ENCODE measurements around the gene PTPRM.

PTPRM gene

DNA sequence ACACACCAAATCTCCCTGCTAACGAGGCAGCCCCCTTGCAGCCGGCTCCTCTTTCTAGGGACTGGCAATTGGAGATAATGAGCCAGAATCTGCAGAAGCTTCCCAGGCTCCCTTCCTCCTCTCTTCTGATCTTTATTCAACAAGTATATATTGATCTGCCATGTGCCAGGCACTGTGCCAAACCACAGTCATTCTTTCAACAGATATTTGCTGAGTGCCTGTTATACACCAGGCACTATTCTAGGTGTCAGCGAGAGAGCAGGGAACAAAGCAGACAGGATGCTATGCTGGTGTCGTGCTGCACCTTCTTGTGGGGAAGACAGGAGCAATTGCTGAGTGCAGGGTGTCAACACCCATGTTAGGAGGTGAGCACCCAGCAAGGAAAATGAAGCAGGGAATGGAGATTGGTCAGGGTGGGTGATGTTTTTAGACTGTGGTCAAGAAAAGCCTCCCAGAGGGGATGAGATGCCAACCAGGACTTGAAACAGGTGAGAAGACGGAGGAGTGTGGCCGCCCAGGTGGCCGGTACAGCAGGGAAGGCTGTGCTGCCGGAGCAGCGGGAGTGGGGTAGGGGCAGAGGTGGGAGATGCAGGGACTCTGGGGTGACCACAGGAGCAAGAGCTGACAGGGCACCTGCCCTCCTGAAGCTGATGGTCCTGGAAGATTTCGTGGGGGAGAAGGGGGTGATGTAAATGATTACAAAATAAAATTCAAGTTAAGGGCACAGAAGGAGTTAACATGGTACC is 734.5 kb downstream of the PTPRM start:
- no peak for DNase-seq (ENCODE audit: extremely low spot score)
- ChIA-PET POLR2A (no interaction called here), CTCF (no interaction called here)
- TF ChIP-seq CTCF (IDR thresholded peaks at IDR 0.05; ENCODE audit: control extremely low read depth, extremely low read depth, low read depth, missing control alignments), result no peak

DNA sequence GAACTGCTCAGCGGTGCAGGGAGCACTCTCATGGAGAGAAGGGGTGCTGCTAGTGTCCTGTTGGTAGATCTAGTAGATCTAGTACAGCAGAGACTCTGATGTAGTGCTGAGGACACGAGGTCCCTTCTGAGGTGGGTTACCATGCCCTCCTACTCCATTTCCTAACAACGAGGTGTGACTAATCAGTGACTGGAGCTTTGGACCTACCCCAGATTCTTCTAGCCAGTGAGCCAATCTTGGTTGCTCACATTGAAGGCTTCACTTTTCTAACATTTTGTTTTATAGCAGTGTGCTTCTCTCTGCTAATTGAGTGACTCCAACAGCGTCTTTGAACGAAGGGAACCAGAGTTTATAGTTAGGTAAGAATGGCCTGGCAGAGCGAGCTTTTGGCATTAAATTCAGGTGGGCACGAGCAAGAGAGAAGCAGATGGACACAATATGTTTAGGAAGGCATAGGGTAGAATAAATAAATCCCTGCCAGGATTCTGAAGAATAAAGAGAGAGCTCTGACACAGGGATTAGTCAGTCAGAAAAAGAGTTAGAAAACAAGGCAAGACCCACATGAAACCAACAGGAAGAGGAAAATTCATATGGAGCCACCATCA is 736.1 kb downstream of the PTPRM start:
- no peak for DNase-seq (ENCODE audit: extremely low spot score)
- POLR2A ChIA-PET, result no interaction called here
- CTCF ChIA-PET, result interaction anchor here (1.5 kb wide), 1 partner anchor 17 kb away, joined by 3 read pairs; no protein-coding TSS in a partner anchor
- TF ChIP-seq CTCF (IDR thresholded peaks at IDR 0.05; ENCODE audit: control extremely low read depth, extremely low read depth, low read depth, missing control alignments), result no peak

DNA sequence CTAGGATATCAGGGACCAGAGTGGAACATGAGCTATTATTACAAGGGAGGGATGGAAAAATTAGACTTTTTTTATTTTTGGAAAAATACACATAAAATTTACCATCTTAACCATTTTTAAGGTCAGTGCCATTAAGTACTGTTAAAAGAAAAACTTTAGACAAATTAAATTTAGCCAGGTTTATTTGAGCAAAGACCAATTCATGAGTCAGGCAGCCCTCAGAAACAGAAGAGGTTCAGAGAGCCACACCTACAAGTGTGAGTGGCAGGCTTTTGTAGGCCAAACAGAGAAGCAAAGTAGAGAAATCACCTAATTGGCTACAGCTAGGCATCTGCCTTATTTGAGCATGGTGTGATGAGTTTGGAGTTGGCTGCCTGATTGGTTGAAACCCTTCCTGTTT is 740.8 kb downstream of the PTPRM start:
- DNase-seq (ENCODE audit: extremely low spot score), result no peak
- TF ChIP-seq CTCF (IDR thresholded peaks at IDR 0.05; ENCODE audit: control extremely low read depth, extremely low read depth, low read depth, missing control alignments), result no peak
- POLR2A ChIA-PET, result no interaction called here
- CTCF ChIA-PET, result interaction anchor here (1.0 to 1.2 kb wide), 2 partner anchors 10 to 37 kb away, joined by 3 to 5 read pairs; no protein-coding TSS in a partner anchor

DNA sequence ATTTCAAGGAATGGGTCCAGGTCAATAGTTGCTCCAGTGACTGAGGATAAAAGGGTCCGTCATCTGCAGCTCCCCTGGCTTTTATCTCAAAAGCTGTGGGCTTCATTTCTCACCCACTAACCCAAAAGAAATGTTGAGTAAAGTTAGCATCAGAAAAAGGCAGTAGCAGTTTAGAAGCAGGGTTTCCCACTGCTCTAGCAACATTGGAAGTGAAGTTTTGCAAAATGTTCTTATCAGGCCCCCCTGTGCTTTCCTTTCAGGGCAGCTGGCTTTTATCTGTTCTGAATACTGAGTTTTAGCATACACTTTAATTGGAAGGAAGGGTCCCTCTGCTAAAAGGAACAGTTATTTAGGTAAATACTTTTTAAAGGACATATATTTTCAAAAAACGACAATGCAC is 745.9 kb downstream of the PTPRM start:
- POLR2A ChIA-PET, result no interaction called here
- TF ChIP-seq CTCF (IDR thresholded peaks at IDR 0.05; ENCODE audit: control extremely low read depth, extremely low read depth, low read depth, missing control alignments), result no peak
- CTCF ChIA-PET, result no interaction called here
- no peak for DNase-seq (ENCODE audit: extremely low spot score)

- TF ChIP-seq CTCF (IDR thresholded peaks at IDR 0.05; ENCODE audit: control extremely low read depth, extremely low read depth, low read depth, missing control alignments), result no peak
- POLR2A ChIA-PET, result no interaction called here
- no peak for DNase-seq (ENCODE audit: extremely low spot score)
- CTCF ChIA-PET, result no interaction called here
Measured at GRCh38 chr18:8314124-8314523, 747.0 kb downstream of the PTPRM start.

- POLR2A ChIA-PET, result no interaction called here
- no peak for TF ChIP-seq CTCF (IDR thresholded peaks at IDR 0.05; ENCODE audit: control extremely low read depth, extremely low read depth, low read depth, missing control alignments)
- CTCF ChIA-PET, result interaction anchor here (1.0 to 1.6 kb wide), 4 partner anchors 9 to 56 kb away, joined by 3 to 6 read pairs (median 4); no protein-coding TSS in a partner anchor
- no peak for DNase-seq (ENCODE audit: extremely low spot score)
Measured at GRCh38 chr18:8319798-8320489, 752.8 kb downstream of the PTPRM start.
